ENCODE results near the gene ATP1A3. TPM values are rescaled to one million over a fixed set of nuclear protein-coding genes. Genes with fewer than 3 reads are reported as not detected.

Gene ATP1A3
- total and polyA plus RNA-seq, 2 donors (not counting 1 experiment from before 2014, with no cell fraction given), result 1.2 to 3.8 TPM

GRCh38 chr19:41917676-41918075, 76.4 kb downstream of the ATP1A3 start:
- H3K79me2 ChIP-seq (ENCODE audit: control insufficient read depth, insufficient read depth, low read length), result no peaks in the 10 kb centered on the region
- DNase-seq, result no peak
- no peak overlapping the region for H3K27ac ChIP-seq (ENCODE audit: low read length in 2 of 2)
- H3K4me3 Mint-ChIP-seq, result no peak overlapping the region
- H3K27me3 ChIP-seq (replicated peaks in 1 of 4; ENCODE audit: control extremely low read depth in 1 of 4, control insufficient read depth in 3 of 4, insufficient read depth in 4 of 4, low read length in 3 of 4), result peaks cover 0 to 71% (median 45%) of the 10 kb centered on the region in 4 experiments
- ATAC-seq (ENCODE audit: low read depth), result no peak
- peaks cover 18% of the 10 kb centered on the region for H3K27me3 Mint-ChIP-seq
- WGBS (ENCODE audit: insufficient coverage), result 73% methylated on average over 9 of the region's 12 CpGs
- intact Hi-C loops (cut with micrococcal nuclease), result no loop called here
- H3K4me2 ChIP-seq (replicated peaks; ENCODE audit: low read depth, low read length, poor library complexity, severe bottlenecking), result no peak overlapping the region
- no peak overlapping the region for H3K9ac ChIP-seq (ENCODE audit: low read length)
- ChIA-PET POLR2A (interaction anchor here (0.8 kb wide), 1 partner anchor 16 kb away, joined by 7 read pairs; no protein-coding TSS in a partner anchor), CTCF (no interaction called here)
- peaks cover 0 to 29% (median 0%) of the 10 kb centered on the region in 3 donors for H3K9me3 ChIP-seq (ENCODE audit: control extremely low read depth in 1 of 3, control insufficient read depth in 2 of 3, insufficient read depth in 1 of 3, low read length in 2 of 3)
- H3K9me3 Mint-ChIP-seq (ENCODE audit: insufficient read depth), result no peaks in the 10 kb centered on the region
- no peaks in the 10 kb centered on the region for H3K36me3 ChIP-seq (replicated peaks in 1 of 2; ENCODE audit: control extremely low read depth in 1 of 2, control insufficient read depth in 1 of 2, extremely low read depth in 1 of 2, insufficient read depth in 2 of 2, low read length in 1 of 2)
- H3K4me1 Mint-ChIP-seq, result peaks cover 30% of the 10 kb centered on the region
- peaks cover 52 to 55% of the 10 kb centered on the region in 2 donors for H3K4me1 ChIP-seq (ENCODE audit: control insufficient read depth in 2 of 2, insufficient read depth in 2 of 2, low read length in 2 of 2)
- no peak overlapping the region for H2AFZ ChIP-seq (ENCODE audit: insufficient read depth, low read depth, low read length, poor library complexity, severe bottlenecking)
- TF ChIP-seq EZH2 (IDR thresholded peaks at IDR 0.05; ENCODE audit: borderline replicate concordance, insufficient read depth, low read depth, low read length, poor library complexity, severe bottlenecking) (no peak), CTCF (IDR thresholded peaks at IDR 0.05) (no peak)
- no peak overlapping the region for H3K4me3 ChIP-seq (ENCODE audit: control extremely low read depth in 1 of 5, extremely low read depth in 1 of 5, insufficient read depth in 1 of 5, low read depth in 2 of 5, low read length in 4 of 5)
- H3K27ac Mint-ChIP-seq, result no peak overlapping the region
- peaks cover 26% of the 10 kb centered on the region for H4K20me1 ChIP-seq (ENCODE audit: control insufficient read depth, insufficient read depth, low read length, poor library complexity, severe bottlenecking)

Other genes starting within 250 kb of the ATP1A3 start
- not detected in 2 replicates for gene CEACAM6, start 238.7 kb downstream of the ATP1A3 start, total RNA-seq
- gene CEACAM6, start 238.7 kb downstream of the ATP1A3 start, polyA plus RNA-seq, result not detected in 2 replicates
- gene CEACAM3, start 197.6 kb downstream of the ATP1A3 start, total RNA-seq, result not detected in 2 replicates
- gene CEACAM3, start 197.6 kb downstream of the ATP1A3 start, polyA plus RNA-seq, result 0.14 TPM in 1 of 2 replicates, not detected in the other
- gene LYPD4, start 149.5 kb downstream of the ATP1A3 start, total RNA-seq, result not detected in 2 replicates
- not detected in 2 replicates for gene LYPD4, start 149.5 kb downstream of the ATP1A3 start, polyA plus RNA-seq
- not detected in 2 replicates for gene DMRTC2, start 149.2 kb downstream of the ATP1A3 start, total RNA-seq
- not detected in 2 replicates for gene DMRTC2, start 149.2 kb downstream of the ATP1A3 start, polyA plus RNA-seq
- gene RPS19, start 134.0 kb downstream of the ATP1A3 start, total RNA-seq, result 3,294 and 3,322 TPM in 2 replicates
- 6,261 and 9,144 TPM in 2 replicates for gene RPS19, start 134.0 kb downstream of the ATP1A3 start, polyA plus RNA-seq
- gene CD79A, start 117.0 kb downstream of the ATP1A3 start, total RNA-seq, result 1,230 and 1,280 TPM in 2 replicates
- 1,116 and 1,471 TPM in 2 replicates for gene CD79A, start 117.0 kb downstream of the ATP1A3 start, polyA plus RNA-seq
- 646 and 661 TPM in 2 replicates for gene ARHGEF1, start 111.0 kb downstream of the ATP1A3 start, total RNA-seq
- 886 and 1,024 TPM in 2 replicates for gene ARHGEF1, start 111.0 kb downstream of the ATP1A3 start, polyA plus RNA-seq
- 2.3 and 2.4 TPM in 2 replicates for gene ERFL, start 65.8 kb downstream of the ATP1A3 start, total RNA-seq
- 5.1 and 5.5 TPM in 2 replicates for gene ERFL, start 65.8 kb downstream of the ATP1A3 start, polyA plus RNA-seq
- 139 and 146 TPM in 2 replicates for gene RABAC1, start 34.9 kb downstream of the ATP1A3 start, total RNA-seq
- gene RABAC1, start 34.9 kb downstream of the ATP1A3 start, polyA plus RNA-seq, result 190 and 206 TPM in 2 replicates
- 0.27 TPM in 1 of 2 replicates, not detected in the other for gene GRIK5, start 76.0 kb upstream of the ATP1A3 start, total RNA-seq
- 0.09 and 0.33 TPM in 2 replicates for gene GRIK5, start 76.0 kb upstream of the ATP1A3 start, polyA plus RNA-seq
- 27.4 and 28.4 TPM in 2 replicates for gene ZNF574, start 81.9 kb upstream of the ATP1A3 start, total RNA-seq
- 21.0 and 29.1 TPM in 2 replicates for gene ZNF574, start 81.9 kb upstream of the ATP1A3 start, polyA plus RNA-seq
- gene POU2F2, start 138.2 kb upstream of the ATP1A3 start, total RNA-seq, result 145 and 152 TPM in 2 replicates
- gene POU2F2, start 138.2 kb upstream of the ATP1A3 start, polyA plus RNA-seq, result 125 and 170 TPM in 2 replicates
- gene DEDD2, start 223.4 kb upstream of the ATP1A3 start, total RNA-seq, result 52.8 and 59.5 TPM in 2 replicates
- 74.2 and 90.6 TPM in 2 replicates for gene DEDD2, start 223.4 kb upstream of the ATP1A3 start, polyA plus RNA-seq
- 19.0 and 21.3 TPM in 2 replicates for gene ZNF526, start 226.1 kb upstream of the ATP1A3 start, total RNA-seq
- gene ZNF526, start 226.1 kb upstream of the ATP1A3 start, polyA plus RNA-seq, result 2.9 and 4.9 TPM in 2 replicates
- 36.8 and 42.0 TPM in 2 replicates for gene GSK3A, start 248.4 kb upstream of the ATP1A3 start, total RNA-seq
- gene GSK3A, start 248.4 kb upstream of the ATP1A3 start, polyA plus RNA-seq, result 26.2 and 38.5 TPM in 2 replicates

Measured in B cell (primary cell).